H1 (cell line): ENCODE data around the gene L3HYPDH. TPM values are rescaled to one million over a fixed set of nuclear protein-coding genes. Genes with fewer than 3 reads are reported as not detected.

Experiments
- CTCF ChIA-PET: fragments of 300-600 bp; sonication (Branson Sonifier 250); formaldehyde crosslinking; loops from one replicate; lab custom pipeline; 2021; ENCODE audit not compliant: partially characterized antibody; lab: Charles Lee
- POLR2A ChIA-PET: fragments of 300-600 bp; sonication (Branson Sonifier 250); formaldehyde crosslinking; loops from one replicate; lab custom pipeline; 2021; ENCODE audit warnings: inconsistent platforms; ENCODE audit not compliant: partially characterized antibody; lab: Charles Lee
- DNase-seq, 2 experiments: peaks; one replicate each; pipeline versions ENCODE4 v3.0.0 to v3.0.0-alpha.2; 2010 to 2022; ENCODE audit warnings: low spot score in 2 of 2, low read depth in 1 of 2, mixed read lengths in 1 of 2
- FAIRE-seq: peaks from 2 replicates; lab custom pipeline; 2011; peaks lifted over from hg19 to GRCh38; lab: Jason Lieb, UNC
- H2AFZ ChIP-seq: 2 replicates; pipeline ENCODE4 v1.8.1; 2012; ENCODE audit warnings: low read length, inconsistent platforms
- H2AK5ac ChIP-seq: 2 replicates; pipeline ENCODE4 v1.6.1; 2013; ENCODE audit warnings: low read depth, low read length
- H2BK120ac ChIP-seq: replicated peaks from 2 replicates; pipeline ENCODE3; 2013; ENCODE audit warnings: low read depth, low read length, inconsistent platforms
- H2BK12ac ChIP-seq: 2 replicates; pipeline ENCODE4 v1.6.1; 2013; ENCODE audit warnings: low read depth, low read length
- H2BK15ac ChIP-seq: 2 replicates; pipeline ENCODE4 v1.6.1; 2013; ENCODE audit warnings: low read length
- H2BK20ac ChIP-seq: 2 replicates; pipeline ENCODE4 v1.6.1; 2013; ENCODE audit warnings: low read length
- H2BK5ac ChIP-seq: 2 replicates; pipeline ENCODE4 v1.6.1; 2013; ENCODE audit warnings: low read depth, low read length
- H3K14ac ChIP-seq: 2 replicates; pipeline ENCODE4 v1.6.1; 2013; ENCODE audit warnings: inconsistent platforms; ENCODE audit not compliant: insufficient read length
- H3K18ac ChIP-seq: 2 replicates; pipeline ENCODE4 v1.6.1; 2013; ENCODE audit warnings: low read length; ENCODE audit errors: extremely low read depth
- H3K23ac ChIP-seq: 2 replicates; pipeline ENCODE4 v1.6.1; 2013; ENCODE audit warnings: inconsistent platforms; ENCODE audit not compliant: insufficient read length
- H3K23me2 ChIP-seq: 2 replicates; pipeline ENCODE4 v1.6.1; 2013; ENCODE audit warnings: low read depth, low read length
- H3K27ac ChIP-seq: 2 replicates; pipeline ENCODE4 v1.6.1; 2011; ENCODE audit warnings: low read depth, low read length, inconsistent platforms
- H3K27me3 ChIP-seq, 4 experiments: replicated peaks in 1 of 4; 1 replicate in 1 of 4; 2 replicates in 3 of 4; pipeline versions ENCODE4 v1.6.1 to v1.8.1; 2011 to 2013; ENCODE audit warnings: low read length in 3 of 4, mild to moderate bottlenecking in 3 of 4, inconsistent platforms in 2 of 4, mixed read lengths in 2 of 4, moderate library complexity in 1 of 4; ENCODE audit not compliant: control insufficient read depth in 3 of 4, insufficient read depth in 3 of 4; ENCODE audit errors: extremely low read depth in 1 of 4
- H3K36me3 ChIP-seq, 4 experiments: 2 replicates each; pipeline versions ENCODE4 v1.6.1 to v1.8.1; 2011 to 2013; ENCODE audit warnings: mild to moderate bottlenecking in 4 of 4, low read length in 3 of 4, moderate library complexity in 2 of 4, control low read depth in 1 of 4, inconsistent platforms in 1 of 4; ENCODE audit not compliant: insufficient read depth in 4 of 4, control insufficient read depth in 2 of 4
- H3K4ac ChIP-seq: replicated peaks from 2 replicates; pipeline ENCODE3; 2013; ENCODE audit warnings: low read length, low read depth, mixed read lengths, inconsistent platforms; ENCODE audit not compliant: insufficient read length
- H3K4me1 ChIP-seq, 4 experiments: replicated peaks in 1 of 4; 1 replicate in 1 of 4; 2 replicates in 3 of 4; pipeline versions ENCODE4 v1.6.1 to v1.8.1; 2011 to 2013; ENCODE audit warnings: low read length in 3 of 4, inconsistent platforms in 2 of 4, mixed read lengths in 1 of 4; ENCODE audit not compliant: insufficient read depth in 4 of 4, control insufficient read depth in 3 of 4
- H3K4me2 ChIP-seq, 2 experiments: 2 replicates each; pipeline versions ENCODE4 v1.6.1 to v1.8.1; 2011 to 2013; ENCODE audit warnings: low read depth in 2 of 2, low read length in 2 of 2, control low read depth in 1 of 2, inconsistent platforms in 1 of 2, mild to moderate bottlenecking in 1 of 2; ENCODE audit not compliant: insufficient read depth in 1 of 2
- H3K4me3 ChIP-seq, 4 experiments: fragments of 200-600, 300-600 bp in 1 of 4; sonication (generic), shearing (Covaris generic), sonication (Bioruptor Twin) in 1 of 4; 2 replicates each; pipeline versions ENCODE4 v1.5.1 to v1.8.1; 2011 to 2016; ENCODE audit warnings: low read length in 4 of 4, low read depth in 3 of 4, control low read depth in 2 of 4, inconsistent platforms in 2 of 4, mild to moderate bottlenecking in 2 of 4, mixed read lengths in 1 of 4, moderate library complexity in 1 of 4; ENCODE audit not compliant: insufficient read depth in 2 of 4; ENCODE audit errors: extremely low read depth in 1 of 4
- H3K56ac ChIP-seq: replicated peaks from 2 replicates; pipeline ENCODE3; 2013; ENCODE audit warnings: low read depth, mild to moderate bottlenecking, mixed read lengths, low read length, inconsistent platforms; ENCODE audit not compliant: insufficient read length
- H3K79me1 ChIP-seq: 2 replicates; pipeline ENCODE4 v1.6.1; 2013; ENCODE audit warnings: low read depth, low read length, control low read depth
- H3K79me2 ChIP-seq, 2 experiments: 2 replicates each; pipeline versions ENCODE4 v1.6.1 to v1.8.1; 2012 to 2013; ENCODE audit warnings: low read length in 2 of 2, mild to moderate bottlenecking in 2 of 2, inconsistent platforms in 1 of 2; ENCODE audit not compliant: insufficient read depth in 2 of 2, control insufficient read depth in 1 of 2
- H3K9ac ChIP-seq, 4 experiments: replicated peaks in 1 of 4; 1 replicate in 1 of 4; 2 replicates in 3 of 4; pipeline versions ENCODE4 v1.6.1 to v1.8.1; 2011 to 2013; ENCODE audit warnings: low read depth in 3 of 4, low read length in 3 of 4, control low read depth in 2 of 4, mild to moderate bottlenecking in 2 of 4, moderate library complexity in 2 of 4, inconsistent platforms in 1 of 4; ENCODE audit errors: extremely low read depth in 1 of 4
- H3K9me3 ChIP-seq, 2 experiments: 2 replicates each; pipeline versions ENCODE4 v1.6.1 to v1.8.1; 2012 to 2013; ENCODE audit warnings: mild to moderate bottlenecking in 2 of 2, moderate library complexity in 2 of 2, control low read depth in 1 of 2, inconsistent platforms in 1 of 2, low read depth in 1 of 2, low read length in 1 of 2, mixed read lengths in 1 of 2; ENCODE audit not compliant: insufficient read depth in 2 of 2
- H4K20me1 ChIP-seq, 2 experiments: replicated peaks in 1 of 2; 2 replicates each; pipeline versions ENCODE3 to v1.8.1; 2011 to 2013; ENCODE audit warnings: inconsistent platforms in 2 of 2, low read length in 2 of 2, mild to moderate bottlenecking in 1 of 2; ENCODE audit not compliant: insufficient read depth in 2 of 2, control insufficient read depth in 1 of 2
- H4K5ac ChIP-seq: 2 replicates; pipeline ENCODE4 v1.6.1; 2013; ENCODE audit warnings: low read length, low read depth, mixed read lengths, inconsistent platforms; ENCODE audit not compliant: insufficient read length
- H4K8ac ChIP-seq: 2 replicates; pipeline ENCODE4 v1.8.0; 2013; ENCODE audit warnings: mild to moderate bottlenecking, moderate library complexity, low read length, inconsistent platforms; ENCODE audit not compliant: insufficient read depth; ENCODE audit errors: extremely low read depth
- H4K91ac ChIP-seq: replicated peaks from 2 replicates; pipeline ENCODE3; 2013; ENCODE audit warnings: low read length, mixed read lengths, inconsistent platforms; ENCODE audit not compliant: insufficient read length
- CBX8 ChIP-seq: fragments of 300-800, 300-1000 bp; sonication (generic); IDR thresholded peaks from 2 replicates; pipeline ENCODE4 v1.7.1; 2016; ENCODE audit warnings: low read depth, low read length, borderline replicate concordance
- MAX ChIP-seq: IDR thresholded peaks from 2 replicates; pipeline ENCODE4 v1.6.1; 2012; ENCODE audit warnings: inconsistent platforms
- SUZ12 ChIP-seq: fragments of 200-600 bp; sonication (generic); IDR thresholded peaks from 2 replicates; pipeline ENCODE4 v1.6.1; 2012; ENCODE audit warnings: mild to moderate bottlenecking, inconsistent platforms, low read length, moderate library complexity, mixed read lengths
- polyA plus RNA-seq, 7 experiments: library from polyadenylated mRNA; depleted of rRNA in 3 of 7; stranded (reverse) in 5 of 7; unstranded in 2 of 7; fragments of >200 nt in 5 of 7; fragments of 200-250 nt in 2 of 7; gene quantifications; 1 replicate in 5 of 7; 2 replicates in 1 of 7; 4 replicates in 1 of 7; pipeline versions ENCODE4 v1.2.1 to v1.2.3, GENCODE V29; 2011 to 2013; ENCODE audit warnings: missing spikeins in 2 of 7, mixed read lengths in 2 of 7
- total RNA-seq: library from RNA; stranded (reverse); fragmentation: NEBNext Ultra II Directional; extraction: Animal tissue kit (Norgen Biotek cat#: 25700); gene quantifications from 2 replicates; pipeline ENCODE4 v1.2.1, GENCODE V29; 2021
- TF ChIP-seq, protein P1 (sequence below): IDR thresholded peaks from 2 replicates; pipeline ENCODE4 v1.6.1; 2012; ENCODE audit warnings: inconsistent platforms

L3HYPDH gene
- total and polyA plus RNA-seq, 2 of the 8 experiments (the other 6 are each of a cell fraction or from before 2014, with no cell fraction given): 11.2 to 15.8 TPM

DNA sequence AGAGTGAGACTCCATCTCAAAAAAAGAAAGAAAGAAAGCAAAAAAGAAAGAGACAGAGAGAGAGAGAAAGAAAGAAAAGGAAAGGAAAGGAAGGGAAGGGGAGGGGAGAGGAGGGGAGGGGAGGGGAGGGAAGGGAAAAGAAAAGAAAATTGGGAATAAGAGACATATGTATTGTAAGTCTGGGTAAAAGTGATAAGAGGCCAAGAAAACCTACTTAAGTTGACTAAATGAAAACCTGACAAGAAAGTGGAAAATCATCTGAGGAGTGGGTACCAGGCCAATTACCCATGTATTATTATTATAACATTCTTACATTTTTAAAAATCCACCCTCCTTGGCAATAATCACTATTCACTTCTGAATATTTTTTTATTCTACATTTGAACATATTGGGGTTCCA is 46.1 kb upstream of the L3HYPDH start:
- no peak overlapping the region for H3K23ac ChIP-seq
- H3K4ac ChIP-seq: no peak overlapping the region
- no peak overlapping the region for H2BK20ac ChIP-seq
- no peak overlapping the region for H2BK12ac ChIP-seq
- no peak overlapping the region for H4K5ac ChIP-seq
- no peak overlapping the region for H2AK5ac ChIP-seq
- ChIA-PET POLR2A (no interaction called here), CTCF (no interaction called here)
- H3K4me3 ChIP-seq: no peak overlapping the region
- no peak overlapping the region for H3K4me2 ChIP-seq
- H3K9me3 ChIP-seq: no peaks in the 10 kb centered on the region
- H3K56ac ChIP-seq: no peak overlapping the region
- H3K14ac ChIP-seq: no peak overlapping the region
- H3K23me2 ChIP-seq: no peaks in the 10 kb centered on the region
- H3K4me1 ChIP-seq: no peaks in the 10 kb centered on the region
- no peak overlapping the region for H3K27ac ChIP-seq
- no peak overlapping the region for H4K91ac ChIP-seq
- no peak overlapping the region for H3K9ac ChIP-seq
- no peaks in the 10 kb centered on the region for H3K36me3 ChIP-seq
- no peak overlapping the region for H2BK5ac ChIP-seq
- H4K8ac ChIP-seq: no peak overlapping the region
- TF ChIP-seq CBX8: no peak
- no peak for TF ChIP-seq SUZ12
- no peak for TF ChIP-seq MAX
- TF ChIP-seq, protein P1, sequence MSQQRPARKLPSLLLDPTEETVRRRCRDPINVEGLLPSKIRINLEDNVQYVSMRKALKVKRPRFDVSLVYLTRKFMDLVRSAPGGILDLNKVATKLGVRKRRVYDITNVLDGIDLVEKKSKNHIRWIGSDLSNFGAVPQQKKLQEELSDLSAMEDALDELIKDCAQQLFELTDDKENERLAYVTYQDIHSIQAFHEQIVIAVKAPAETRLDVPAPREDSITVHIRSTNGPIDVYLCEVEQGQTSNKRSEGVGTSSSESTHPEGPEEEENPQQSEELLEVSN: no peak
- TF ChIP-seq, all 59 proteins: peak for 0
- DNase-seq: no peak
- H4K20me1 ChIP-seq: no peaks in the 10 kb centered on the region
- H2AFZ ChIP-seq: no peak overlapping the region
- no peak overlapping the region for H2BK120ac ChIP-seq
- H3K18ac ChIP-seq: no peak overlapping the region
- no peaks in the 10 kb centered on the region for H3K79me2 ChIP-seq
- H3K79me1 ChIP-seq: no peaks in the 10 kb centered on the region
- no peak for FAIRE-seq
- no peak overlapping the region for H2BK15ac ChIP-seq
- no peaks in the 10 kb centered on the region for H3K27me3 ChIP-seq
